Activated naive CD4-positive, alpha-beta T cell treated with anti-CD3 and anti-CD28 coated beads for 36 hours (primary cell): ENCODE results near the gene INSIG1. TPM values are rescaled to one million over a fixed set of nuclear protein-coding genes. Genes with fewer than 3 reads are reported as not detected.

Source experiments
- CTCF ChIA-PET: fragments of 350-600 bp; sonication (Branson Sonifier 250); formaldehyde crosslinking; loops from one replicate; lab custom pipeline; 2021; ENCODE audit warnings: antibody characterized with exemption; lab: Charles Lee
- DNase-seq: peaks from one replicate; pipeline ENCODE4 v3.0.0-alpha.2; 2020
- H3K27ac Mint-ChIP-seq: one replicate; pipeline ENCODE4 v1.8.0; 2021; ENCODE audit warnings: mild to moderate bottlenecking, mixed read lengths
- H3K27me3 Mint-ChIP-seq: one replicate; pipeline ENCODE4 v1.8.0; 2021; ENCODE audit warnings: low read depth, mixed read lengths
- H3K36me3 Mint-ChIP-seq: one replicate; pipeline ENCODE4 v1.8.0; 2021; ENCODE audit warnings: low read depth, mixed read lengths
- H3K4me1 Mint-ChIP-seq: one replicate; pipeline ENCODE4 v1.8.0; 2021; ENCODE audit warnings: low read depth, mixed read lengths
- H3K4me3 Mint-ChIP-seq: one replicate; pipeline ENCODE4 v1.8.0; 2021; ENCODE audit warnings: mild to moderate bottlenecking, moderate library complexity, mixed read lengths
- H3K9me3 Mint-ChIP-seq: one replicate; pipeline ENCODE4 v1.8.0; 2021; ENCODE audit warnings: mixed read lengths
- intact Hi-C: fragments of 100-400 bp; cut with micrococcal nuclease; formaldehyde crosslinking; loops from one replicate; pipeline ENCODE4 v1.15.1; 2023
- total RNA-seq, 2 experiments: library from RNA; stranded (reverse); gene quantifications; one replicate each; pipeline ENCODE4 v1.2.3, GENCODE V29; 2021

INSIG1 gene
- total RNA-seq, 2 experiments from 2014 or later, result 73.2 to 74.8 TPM

DNA sequence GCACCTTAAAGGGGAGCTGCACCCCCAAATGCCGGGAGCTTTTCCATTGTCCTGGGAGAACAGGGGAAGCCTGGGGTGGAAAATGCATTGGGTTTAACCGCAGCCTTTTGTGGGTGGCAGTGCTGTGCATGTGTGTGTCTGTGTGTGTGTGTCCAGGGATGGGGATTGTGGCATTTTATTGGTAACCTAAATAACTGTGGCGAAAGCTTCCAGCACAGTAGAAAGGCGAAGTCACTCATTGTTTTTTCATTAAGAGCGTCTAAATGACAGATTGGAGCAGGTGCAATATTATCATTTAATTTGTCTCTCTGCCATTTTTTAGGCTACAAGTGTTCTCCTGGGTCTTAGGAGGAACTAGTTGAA lies 55.1 kb downstream of the INSIG1 start:
- Mint-ChIP-seq H3K27ac (no peak overlapping the region), H3K4me3 (no peak overlapping the region), H3K27me3 (peaks cover 8% of the 10 kb centered on the region), H3K9me3 (no peaks in the 10 kb centered on the region), H3K36me3 (no peaks in the 10 kb centered on the region), H3K4me1 (no peaks in the 10 kb centered on the region)
- no peak for DNase-seq
- CTCF ChIA-PET, result interaction anchor here (1.0 kb wide), 1 partner anchor 19 kb away, joined by 3 read pairs; no protein-coding TSS in a partner anchor
- intact Hi-C loops, result no loop called here

DNA sequence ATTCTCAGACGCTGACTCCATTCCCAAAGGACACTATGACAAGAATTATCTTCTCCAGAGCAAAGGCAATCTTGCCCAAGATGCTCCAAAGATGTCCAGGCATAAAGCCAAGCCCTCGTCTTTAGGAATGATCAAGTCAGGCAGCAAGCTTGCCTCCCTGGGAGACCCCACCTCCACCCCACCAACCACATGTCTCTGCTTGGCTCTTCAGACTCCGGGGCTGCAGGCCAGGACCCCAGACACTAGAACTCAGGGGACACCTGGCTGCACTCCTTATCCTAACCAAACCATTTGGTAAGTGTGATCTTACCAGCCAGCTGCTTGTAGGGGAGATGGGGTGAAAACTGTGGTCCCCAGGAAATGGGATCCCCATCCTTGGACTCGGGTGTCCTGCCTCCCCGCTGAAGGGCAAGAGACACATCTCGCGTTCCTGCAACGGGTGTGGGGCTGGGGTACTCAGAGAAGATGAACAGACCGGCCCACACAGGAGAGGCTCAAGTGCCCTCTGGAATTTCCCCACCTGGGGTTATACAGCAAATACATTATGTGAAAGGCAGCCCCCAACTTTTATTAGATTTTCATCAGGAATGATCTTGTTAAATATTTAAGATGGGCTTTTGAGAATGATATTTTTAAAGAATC lies 55.7 kb downstream of the INSIG1 start:
- Mint-ChIP-seq H3K27ac (no peak overlapping the region), H3K9me3 (no peaks in the 10 kb centered on the region), H3K4me1 (no peaks in the 10 kb centered on the region), H3K36me3 (no peaks in the 10 kb centered on the region), H3K4me3 (no peak overlapping the region), H3K27me3 (peaks cover 10% of the 10 kb centered on the region)
- intact Hi-C loops, result no loop called here
- CTCF ChIA-PET, result interaction anchor here (1.0 kb wide), 1 partner anchor 19 kb away, joined by 3 read pairs; no protein-coding TSS in a partner anchor
- no peak for DNase-seq

DNA sequence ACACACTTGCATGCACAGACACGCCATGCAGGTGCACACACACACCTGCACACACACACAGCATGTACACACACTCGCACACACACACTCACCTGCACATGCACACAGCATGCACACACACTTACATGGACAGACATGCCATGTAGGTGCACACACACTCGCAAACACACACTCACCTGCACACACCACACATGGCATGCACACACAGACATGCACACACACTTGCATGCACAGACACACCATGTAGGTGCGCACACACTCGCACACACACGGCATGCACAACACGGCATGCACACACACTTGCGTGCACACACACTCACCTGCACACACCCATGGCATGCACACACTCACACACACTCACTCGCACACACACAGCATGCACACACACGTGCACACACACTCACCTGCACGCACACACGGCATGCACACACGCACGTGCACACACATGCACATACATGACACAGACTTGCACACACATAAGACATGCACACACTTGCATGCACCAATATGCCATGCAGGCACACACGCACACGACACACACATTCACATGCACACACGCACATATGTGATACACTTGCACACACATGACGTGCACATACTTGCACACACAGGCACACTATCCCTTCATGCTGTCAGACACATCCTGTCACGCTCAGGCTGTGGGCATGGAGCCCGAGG lies 56.8 kb downstream of the INSIG1 start:
- Mint-ChIP-seq H3K9me3 (no peaks in the 10 kb centered on the region), H3K4me1 (no peaks in the 10 kb centered on the region), H3K4me3 (no peak overlapping the region), H3K27me3 (peaks cover 10% of the 10 kb centered on the region), H3K36me3 (no peaks in the 10 kb centered on the region), H3K27ac (no peak overlapping the region)
- intact Hi-C loops, result no loop called here
- CTCF ChIA-PET, result no interaction called here
- DNase-seq, result no peak

DNA sequence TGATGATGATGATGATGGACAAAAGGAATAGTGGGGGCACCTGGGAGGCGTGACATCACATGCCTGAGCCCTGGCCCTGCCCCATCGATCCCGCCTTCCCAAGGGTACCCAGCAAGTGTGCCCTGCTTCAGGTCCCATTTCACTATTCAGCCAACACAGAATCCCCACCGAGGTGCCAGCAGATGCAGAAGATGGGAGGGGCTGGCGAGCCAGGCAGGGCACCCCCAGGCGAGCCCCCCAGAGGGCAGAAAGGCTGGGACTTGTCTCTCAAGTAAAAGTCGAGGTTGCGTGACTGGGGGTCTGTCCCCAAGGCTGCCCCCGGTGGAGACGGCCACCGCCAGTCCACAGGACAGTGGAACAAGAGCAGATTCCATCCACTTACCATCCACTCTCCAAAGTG lies 57.5 kb downstream of the INSIG1 start:
- intact Hi-C loops, result no loop called here
- H3K27ac Mint-ChIP-seq, result no peak overlapping the region
- H3K36me3 Mint-ChIP-seq, result no peaks in the 10 kb centered on the region
- peaks cover 10% of the 10 kb centered on the region for H3K27me3 Mint-ChIP-seq
- CTCF ChIA-PET, result no interaction called here
- DNase-seq, result no peak
- H3K4me3 Mint-ChIP-seq, result no peak overlapping the region
- no peaks in the 10 kb centered on the region for H3K4me1 Mint-ChIP-seq
- H3K9me3 Mint-ChIP-seq, result no peaks in the 10 kb centered on the region

DNA sequence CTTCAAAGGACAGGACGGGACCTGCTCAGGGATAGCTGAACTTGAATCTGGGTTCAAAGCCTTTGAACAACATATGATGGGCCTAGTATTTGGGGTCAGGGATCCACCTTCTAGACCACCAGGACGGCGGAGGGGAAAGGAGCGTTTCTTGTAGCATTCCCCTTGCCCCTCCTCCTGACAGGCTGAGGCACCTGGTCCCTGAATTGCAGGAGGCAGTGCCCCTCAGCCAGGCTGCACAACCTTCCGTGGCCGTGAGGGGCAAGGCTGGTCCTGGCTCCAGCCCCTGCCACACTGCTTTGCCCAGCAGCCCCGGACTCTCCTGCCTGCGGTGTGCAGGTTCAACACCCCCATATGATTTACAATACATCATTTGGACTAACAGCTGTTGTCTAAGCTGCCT lies 58.1 kb downstream of the INSIG1 start:
- Mint-ChIP-seq H3K27me3 (peaks cover 13% of the 10 kb centered on the region), H3K9me3 (no peaks in the 10 kb centered on the region), H3K4me3 (no peak overlapping the region), H3K36me3 (no peaks in the 10 kb centered on the region), H3K27ac (no peak overlapping the region), H3K4me1 (no peaks in the 10 kb centered on the region)
- CTCF ChIA-PET, result interaction anchor here (0.6 to 2.2 kb wide), 4 partner anchors 10 to 428 kb away, joined by 3 to 6 read pairs (median 5); no protein-coding TSS in a partner anchor
- intact Hi-C loops, result no loop called here
- DNase-seq, result no peak

DNA sequence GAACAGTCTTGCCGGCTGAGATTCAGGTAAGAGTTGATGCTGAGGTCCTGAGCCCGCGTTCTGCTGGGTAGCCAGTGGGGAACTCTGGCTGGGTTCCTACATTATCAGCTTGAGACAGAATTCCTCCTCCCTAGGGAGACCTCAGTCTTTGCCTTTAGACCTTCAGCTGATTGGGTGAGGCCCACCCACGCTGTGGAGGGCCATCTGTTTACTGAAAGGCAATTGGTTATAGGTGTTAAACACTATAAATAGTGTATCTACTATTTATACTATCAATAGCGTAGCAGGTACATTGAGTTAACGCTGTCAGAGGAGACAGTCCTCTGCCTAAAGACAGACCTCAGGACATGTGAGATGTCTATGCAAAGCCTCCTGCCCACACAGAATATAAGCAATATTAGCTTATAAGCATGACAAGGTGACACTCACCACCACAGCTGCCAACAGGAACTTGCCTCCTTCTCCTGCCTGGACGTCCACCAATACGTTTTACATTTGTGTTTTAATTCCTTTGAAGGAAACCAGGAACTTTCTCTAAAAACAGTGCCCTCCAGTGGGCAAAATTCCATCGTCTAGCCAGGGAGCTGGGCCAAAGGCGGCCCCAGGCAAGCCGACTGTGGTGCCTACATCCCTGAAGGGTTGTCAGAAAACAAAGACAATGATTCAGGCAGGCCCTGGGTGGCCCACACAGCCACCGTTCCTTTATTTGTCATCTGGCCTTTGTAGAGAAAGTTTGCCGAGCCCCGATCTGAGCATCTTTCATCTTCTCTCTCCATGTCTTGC lies 58.8 kb downstream of the INSIG1 start:
- no peaks in the 10 kb centered on the region for H3K9me3 Mint-ChIP-seq
- no peaks in the 10 kb centered on the region for H3K36me3 Mint-ChIP-seq
- H3K4me3 Mint-ChIP-seq, result no peak overlapping the region
- CTCF ChIA-PET, result interaction anchor here (0.8 to 2.2 kb wide), 8 partner anchors 22 to 429 kb away, joined by 3 to 6 read pairs (median 4); no protein-coding TSS in a partner anchor
- peak; percentile 38 for DNase-seq
- intact Hi-C loops, result no loop called here
- H3K4me1 Mint-ChIP-seq, result no peaks in the 10 kb centered on the region
- H3K27me3 Mint-ChIP-seq, result peaks cover 14% of the 10 kb centered on the region
- H3K27ac Mint-ChIP-seq, result no peak overlapping the region

DNA sequence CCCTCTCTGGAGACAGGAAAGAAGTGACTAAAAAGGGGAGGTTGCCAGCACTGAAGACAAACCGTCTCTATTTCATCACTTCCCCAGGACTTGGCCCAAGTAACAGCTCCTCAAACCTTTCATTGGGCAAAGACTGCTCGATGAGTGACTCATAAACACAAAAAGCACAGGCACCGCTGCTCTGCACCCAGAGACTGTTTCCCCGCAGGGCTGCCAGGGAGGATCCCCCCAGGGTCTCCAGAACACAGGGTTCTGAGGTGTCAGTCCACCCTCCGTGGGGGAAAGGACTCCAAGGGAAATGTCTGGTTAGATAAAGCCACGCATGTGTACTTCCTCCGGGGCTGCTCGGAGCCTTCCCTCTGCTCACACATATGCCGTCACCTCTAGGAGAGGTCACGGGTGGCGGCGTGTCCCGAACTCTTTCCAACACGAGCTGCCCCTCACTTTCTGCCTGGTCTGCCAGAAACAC lies 59.9 kb downstream of the INSIG1 start:
- Mint-ChIP-seq H3K4me3 (no peak overlapping the region), H3K27ac (no peak overlapping the region), H3K4me1 (no peaks in the 10 kb centered on the region), H3K9me3 (no peaks in the 10 kb centered on the region), H3K36me3 (no peaks in the 10 kb centered on the region), H3K27me3 (peaks cover 19% of the 10 kb centered on the region)
- intact Hi-C loops, result no loop called here
- DNase-seq, result no peak
- CTCF ChIA-PET, result interaction anchor here (0.9 to 2.2 kb wide), 6 partner anchors 21 to 430 kb away, joined by 3 to 6 read pairs (median 4); no protein-coding TSS in a partner anchor

DNA sequence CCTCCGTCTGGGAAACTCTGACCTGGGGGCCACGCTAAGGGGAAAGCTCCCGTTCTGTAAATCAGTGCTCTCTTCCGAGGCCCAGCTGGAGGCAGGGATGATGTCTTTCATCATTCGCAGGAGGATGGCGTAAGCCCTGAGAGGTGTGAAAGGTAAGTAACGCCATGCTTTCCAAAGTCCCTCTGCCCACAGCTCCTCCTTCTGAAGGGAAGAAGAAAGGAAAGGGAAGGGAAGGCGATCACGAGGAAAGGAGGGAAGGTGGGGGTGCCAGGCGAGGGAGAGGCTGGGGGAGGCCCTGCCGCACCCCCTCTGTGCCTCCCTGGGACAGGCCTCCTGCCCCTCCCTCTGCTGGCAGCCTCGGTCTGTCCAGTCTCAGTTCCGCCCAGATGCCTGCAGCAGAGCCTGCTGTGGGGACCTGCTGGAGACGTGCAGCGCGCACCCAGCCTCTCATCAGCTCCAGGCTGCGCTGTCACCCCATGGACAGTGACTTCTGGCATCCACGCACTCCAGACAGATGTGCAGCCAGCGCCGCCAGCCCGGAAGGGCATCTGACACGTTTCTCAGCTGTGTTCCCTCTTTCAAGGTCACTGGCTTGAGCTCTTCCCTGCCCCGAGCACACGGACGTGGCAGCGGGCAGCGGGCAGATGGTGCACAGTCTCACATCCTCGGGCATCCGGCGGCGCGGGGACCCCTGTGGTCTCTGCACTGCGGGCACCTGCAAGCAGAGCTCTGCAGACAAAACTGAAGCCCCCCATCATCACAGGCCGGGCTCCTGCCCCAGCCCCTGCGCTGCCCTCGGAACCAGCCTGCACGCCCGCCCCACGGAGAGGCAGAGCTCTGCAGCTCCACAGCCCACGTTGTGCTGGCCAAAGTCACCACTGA lies 60.6 kb downstream of the INSIG1 start:
- H3K27me3 Mint-ChIP-seq, result peaks cover 23% of the 10 kb centered on the region
- no peaks in the 10 kb centered on the region for H3K36me3 Mint-ChIP-seq
- no peaks in the 10 kb centered on the region for H3K4me1 Mint-ChIP-seq
- H3K27ac Mint-ChIP-seq, result no peak overlapping the region
- intact Hi-C loops, result no loop called here
- H3K4me3 Mint-ChIP-seq, result no peak overlapping the region
- DNase-seq, result no peak
- H3K9me3 Mint-ChIP-seq, result no peaks in the 10 kb centered on the region
- CTCF ChIA-PET, result interaction anchor here (1.5 kb wide), 1 partner anchor 259 kb away, joined by 3 read pairs; no protein-coding TSS in a partner anchor

DNA sequence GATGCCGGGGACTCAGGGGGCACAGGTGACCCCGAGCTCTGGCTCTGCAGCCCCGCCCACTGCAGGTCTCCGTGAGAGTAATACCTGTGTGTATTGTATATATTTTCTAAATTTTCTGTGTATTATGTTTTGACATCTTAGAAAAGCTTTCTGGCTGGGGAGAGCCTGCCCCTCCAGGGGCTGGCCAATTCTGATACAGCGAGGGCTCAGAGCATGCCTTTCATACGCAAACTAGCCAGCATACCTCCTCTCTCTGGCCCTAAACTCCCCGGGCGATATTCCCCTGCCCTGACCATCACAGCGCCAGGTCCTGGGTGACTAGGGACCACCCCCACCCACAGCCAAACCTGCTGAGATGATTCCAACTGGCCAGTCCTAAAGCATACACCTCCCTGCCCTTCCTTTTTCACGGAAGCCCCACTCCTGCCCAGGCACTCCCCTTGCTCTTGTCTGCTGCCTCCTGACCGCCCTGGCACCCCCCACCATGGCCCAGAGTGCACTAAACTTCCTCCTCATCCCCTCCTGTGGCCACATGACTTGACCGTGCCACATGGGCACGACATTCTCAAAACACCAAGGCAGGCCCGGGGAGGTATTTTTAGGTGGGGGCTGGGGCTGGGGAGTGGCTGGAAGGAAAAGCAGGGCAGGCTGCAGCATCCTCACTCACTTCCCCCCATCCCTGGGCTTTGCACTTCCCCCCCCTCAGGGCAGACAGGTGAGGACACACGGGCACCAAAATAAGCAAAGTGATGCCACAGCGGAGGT lies 61.5 kb downstream of the INSIG1 start:
- Mint-ChIP-seq H3K27me3 (peaks cover 27% of the 10 kb centered on the region), H3K36me3 (no peaks in the 10 kb centered on the region), H3K4me3 (no peak overlapping the region), H3K9me3 (no peaks in the 10 kb centered on the region), H3K4me1 (no peaks in the 10 kb centered on the region), H3K27ac (no peak overlapping the region)
- CTCF ChIA-PET, result no interaction called here
- no peak for DNase-seq
- intact Hi-C loops, result no loop called here
